GM19467 (cell line): ENCODE data around the gene POLR3G.

Source experiments
- ATAC-seq: cut with Tn5 transposase; IDR thresholded peaks from one replicate; pipeline ENCODE4 v1.9.1; 2021; ENCODE audit warnings: mild to moderate bottlenecking, moderate library complexity; ENCODE audit not compliant: unreplicated experiment

POLR3G gene

GRCh38 chr5:90549729-90550275 is 75.1 kb downstream of the POLR3G start:
- ATAC-seq = no peak

GRCh38 chr5:90550963-90551362 is 76.3 kb downstream of the POLR3G start:
- no peak for ATAC-seq

- ATAC-seq = no peak
Observed at GRCh38 chr5:90551376-90551775, 76.7 kb downstream of the POLR3G start.

- ATAC-seq = no peak
Observed at GRCh38 chr5:90553711-90554110, 79.0 kb downstream of the POLR3G start.

- ATAC-seq = no peak
Observed at GRCh38 chr5:90554358-90555006, 79.8 kb downstream of the POLR3G start.

- ATAC-seq = no peak
Observed at GRCh38 chr5:90555666-90556065, 81.0 kb downstream of the POLR3G start.

GRCh38 chr5:90557391-90557790 is 82.7 kb downstream of the POLR3G start:
- no peak for ATAC-seq

- ATAC-seq = no peak
Observed at GRCh38 chr5:90557871-90558270, 83.2 kb downstream of the POLR3G start.

- ATAC-seq = no peak
Observed at GRCh38 chr5:90558344-90559192, 83.9 kb downstream of the POLR3G start, which contains the start of gene ADGRV1. Gene ADGRV1 (plus strand): TSS chr5:90558797. CDS start chr5:90558896, 99 bp downstream.

GRCh38 chr5:90560771-90561170 is 86.1 kb downstream of the POLR3G start:
- no peak for ATAC-seq

- no peak for ATAC-seq
Observed at GRCh38 chr5:90561766-90562165, 87.1 kb downstream of the POLR3G start.

GRCh38 chr5:90562341-90562740 is 87.7 kb downstream of the POLR3G start:
- no peak for ATAC-seq

GRCh38 chr5:90563108-90563507 is 88.4 kb downstream of the POLR3G start:
- ATAC-seq = no peak
